Activated naive CD8-positive, alpha-beta T cell treated with anti-CD3 and anti-CD28 coated beads, Interleukin-2, amount 10 ng/mL, durations not matched to agents 7 days and 5 days (primary cell): ENCODE results near the gene METAP1. TPM values are rescaled to one million over a fixed set of nuclear protein-coding genes. Genes with fewer than 3 reads are reported as not detected.

Source experiments
- ATAC-seq: fragments of 150-1000 bp; cut with Tn5 transposase; one replicate; pipeline ENCODE4 v1.10.0; 2021; ENCODE audit warnings: low read depth, moderate library complexity
- POLR2A ChIA-PET: fragments of 350-600 bp; sonication (Branson Sonifier 250); formaldehyde crosslinking; loops from one replicate; lab custom pipeline; 2021; ENCODE audit warnings: antibody characterized with exemption; lab: Charles Lee
- DNase-seq: peaks from one replicate; pipeline ENCODE4 v3.0.0; 2021
- H3K27ac Mint-ChIP-seq: one replicate; pipeline ENCODE4 v1.8.0; 2022; ENCODE audit warnings: mild to moderate bottlenecking, mixed read lengths
- H3K27me3 Mint-ChIP-seq: one replicate; pipeline ENCODE4 v1.8.0; 2022; ENCODE audit warnings: mild to moderate bottlenecking, moderate library complexity, mixed read lengths
- H3K36me3 Mint-ChIP-seq: one replicate; pipeline ENCODE4 v1.8.0; 2021; ENCODE audit warnings: mild to moderate bottlenecking, mixed read lengths
- H3K4me1 Mint-ChIP-seq: one replicate; pipeline ENCODE4 v1.8.0; 2021; ENCODE audit warnings: mixed read lengths
- H3K4me3 Mint-ChIP-seq: one replicate; pipeline ENCODE4 v1.8.0; 2022; ENCODE audit warnings: mild to moderate bottlenecking, moderate library complexity, mixed read lengths
- H3K9me3 Mint-ChIP-seq: one replicate; pipeline ENCODE4 v1.8.0; 2021; ENCODE audit warnings: mixed read lengths
- total RNA-seq, 2 experiments: library from RNA; stranded (reverse); gene quantifications; one replicate each; pipeline ENCODE4 v1.2.3, GENCODE V29; 2021

METAP1 gene
- total RNA-seq = 10 to 100 TPM; 50.8 to 51.7 TPM

- POLR2A ChIA-PET = interaction anchor here (0.5 to 5.9 kb wide), 19 partner anchors 46 to 952 kb away, joined by 3 to 58 read pairs (median 4); partner anchors contain the start of genes ADH5, EIF4E, LAMTOR3 and RAP1GDS1
- peaks cover 20% of the 10 kb centered on the region for H3K4me1 Mint-ChIP-seq
- peak; percentile 94 for ATAC-seq
Measured at GRCh38 chr4:98995183-98996055, at the start of gene METAP1. Gene METAP1, plus strand, starts transcription at chr4:98995721. Its CDS starts 33 bp downstream, at chr4:98995754.

DNA sequence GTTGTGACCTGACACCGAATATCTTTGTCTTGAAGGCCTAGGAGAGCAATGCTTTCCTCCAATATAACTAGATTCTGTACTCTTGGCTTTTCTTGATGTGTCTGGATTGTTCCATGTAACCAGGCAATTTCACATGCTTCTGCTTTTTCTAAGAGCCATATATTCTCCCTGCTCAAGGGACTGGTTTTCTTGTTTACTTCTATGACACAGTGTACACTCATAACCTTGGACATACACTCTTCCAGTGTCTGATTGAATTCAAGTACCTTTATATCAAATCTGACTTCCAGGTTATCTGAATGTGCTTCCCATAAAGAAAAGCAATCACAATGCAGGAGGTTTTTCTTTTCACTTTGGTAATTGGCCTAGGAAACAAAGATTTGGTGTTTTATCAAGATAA is 49.2 kb upstream of the METAP1 start:
- no peaks in the 10 kb centered on the region for H3K4me1 Mint-ChIP-seq
- no peak overlapping the region for H3K27ac Mint-ChIP-seq
- H3K9me3 Mint-ChIP-seq = no peaks in the 10 kb centered on the region
- H3K4me3 Mint-ChIP-seq = no peak overlapping the region
- H3K36me3 Mint-ChIP-seq = no peaks in the 10 kb centered on the region
- H3K27me3 Mint-ChIP-seq = peaks cover 4% of the 10 kb centered on the region
- ATAC-seq (no peak), DNase-seq (no peak)
- POLR2A ChIA-PET = no interaction called here

More at GRCh38 chr4:98995183-98996055, at the start of gene METAP1:
- peak within 1 kb of the TSS; percentile 95 for H3K4me3 Mint-ChIP-seq
- peak; percentile 96 for DNase-seq
- no peaks in the 10 kb centered on the region for H3K9me3 Mint-ChIP-seq
- no peaks in the 10 kb centered on the region for H3K27me3 Mint-ChIP-seq
- peak within 1 kb of the TSS; percentile 100 for H3K27ac Mint-ChIP-seq
- H3K36me3 Mint-ChIP-seq = peaks cover 11% of the 10 kb centered on the region

DNA sequence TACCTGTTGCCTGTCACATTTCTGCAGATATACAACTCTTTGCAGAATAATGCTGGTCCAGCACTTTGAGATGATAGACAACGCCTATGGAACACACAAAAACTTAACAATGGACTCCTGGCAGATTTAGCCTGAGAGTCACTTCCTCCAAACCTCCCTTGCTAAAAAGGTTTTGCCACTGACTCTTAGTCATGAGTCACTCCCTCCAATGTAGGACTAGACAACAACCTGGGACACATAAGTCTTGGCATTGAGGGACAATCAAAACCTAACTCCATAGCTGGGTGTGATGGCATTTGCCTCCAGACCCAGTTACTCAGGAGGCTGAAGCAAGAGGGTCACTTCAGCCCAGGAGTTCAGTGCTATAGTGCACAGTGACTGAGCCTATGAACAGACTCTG is 44.6 kb upstream of the METAP1 start:
- ATAC-seq (no peak), DNase-seq (no peak)
- POLR2A ChIA-PET = no interaction called here
- Mint-ChIP-seq H3K27ac (no peak overlapping the region), H3K4me1 (no peaks in the 10 kb centered on the region), H3K36me3 (peaks cover under 1% of the 10 kb centered on the region), H3K9me3 (peaks cover under 1% of the 10 kb centered on the region), H3K4me3 (no peak overlapping the region), H3K27me3 (peaks cover 2% of the 10 kb centered on the region)

GRCh38 chr4:98951710-98952109 is 43.8 kb upstream of the METAP1 start:
- Mint-ChIP-seq H3K27me3 (peaks cover 2% of the 10 kb centered on the region), H3K4me3 (no peak overlapping the region), H3K9me3 (peaks cover 2% of the 10 kb centered on the region), H3K27ac (no peak overlapping the region), H3K4me1 (no peaks in the 10 kb centered on the region), H3K36me3 (peaks cover 2% of the 10 kb centered on the region)
- no peak for ATAC-seq
- POLR2A ChIA-PET = no interaction called here
- DNase-seq = no peak

DNA sequence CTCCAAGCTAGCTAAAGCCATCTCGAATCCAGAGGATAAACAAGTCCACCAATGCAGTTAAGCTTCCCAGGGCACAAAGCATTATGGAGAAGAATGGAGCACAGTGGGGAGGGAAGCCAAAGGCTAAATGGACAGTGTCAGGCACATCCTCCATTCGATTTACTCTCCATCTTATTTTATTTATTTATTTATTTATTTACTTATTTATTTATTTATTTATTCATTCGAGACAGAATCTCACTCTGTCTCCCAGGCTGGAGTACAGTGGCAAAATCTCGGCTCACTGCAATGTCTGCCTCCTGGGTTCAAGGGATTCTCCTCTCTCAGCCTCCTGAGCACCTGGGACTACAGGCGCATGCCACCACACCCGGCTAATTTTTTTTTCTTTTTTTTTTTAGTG is 40.3 kb upstream of the METAP1 start:
- Mint-ChIP-seq H3K4me1 (peaks cover 5% of the 10 kb centered on the region), H3K4me3 (no peak overlapping the region), H3K27me3 (peaks cover 2% of the 10 kb centered on the region), H3K9me3 (peaks cover 2% of the 10 kb centered on the region), H3K36me3 (peaks cover 2% of the 10 kb centered on the region), H3K27ac (no peak overlapping the region)
- no peak for ATAC-seq
- no peak for DNase-seq
- POLR2A ChIA-PET = no interaction called here

DNA sequence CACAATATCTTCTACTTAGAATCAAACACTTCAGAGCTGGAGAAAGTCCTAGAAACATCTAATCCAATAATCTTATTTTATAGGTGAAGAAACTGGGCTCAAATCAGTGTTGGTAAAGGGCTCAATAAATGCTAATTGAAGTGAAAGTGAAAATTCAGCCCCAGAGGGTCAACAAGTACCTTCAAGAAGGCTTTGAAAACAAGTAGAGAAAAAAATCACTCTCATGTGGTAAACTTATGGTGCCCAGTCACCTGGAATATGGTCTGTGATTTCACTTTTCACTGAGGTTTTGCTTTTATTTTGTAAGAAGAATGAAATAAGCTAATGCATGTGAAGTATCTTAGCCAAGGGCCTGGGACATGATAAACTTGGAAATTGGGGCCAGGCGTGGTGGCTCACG is 37.5 kb upstream of the METAP1 start:
- DNase-seq (no peak), ATAC-seq (no peak)
- Mint-ChIP-seq H3K4me1 (peaks cover 5% of the 10 kb centered on the region), H3K4me3 (no peak overlapping the region), H3K9me3 (peaks cover 2% of the 10 kb centered on the region), H3K36me3 (peaks cover 2% of the 10 kb centered on the region), H3K27ac (no peak overlapping the region), H3K27me3 (peaks cover 2% of the 10 kb centered on the region)
- POLR2A ChIA-PET = no interaction called here

DNA sequence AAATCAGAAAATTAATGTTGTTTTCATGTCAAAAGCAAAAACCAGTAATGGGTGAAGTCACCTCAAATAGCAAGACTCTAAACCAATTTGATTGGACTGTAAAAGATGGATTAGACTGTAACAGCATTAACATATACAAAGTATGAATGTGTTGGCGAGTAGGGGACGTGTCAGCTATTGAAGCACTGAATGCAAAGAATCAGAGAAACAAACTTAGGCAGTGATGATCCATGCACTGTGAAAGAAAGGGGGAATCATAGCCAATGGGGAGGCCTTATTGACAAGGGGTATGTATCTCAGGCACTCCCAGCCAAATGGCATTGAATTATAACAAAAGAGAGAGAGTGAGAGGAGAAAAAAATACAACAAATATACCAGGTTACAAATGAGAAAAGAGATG is 36.1 kb upstream of the METAP1 start:
- peaks cover 2% of the 10 kb centered on the region for H3K36me3 Mint-ChIP-seq
- POLR2A ChIA-PET = no interaction called here
- no peak overlapping the region for H3K4me3 Mint-ChIP-seq
- H3K9me3 Mint-ChIP-seq = peaks cover 2% of the 10 kb centered on the region
- DNase-seq = no peak
- no peaks in the 10 kb centered on the region for H3K27me3 Mint-ChIP-seq
- no peak for ATAC-seq
- peaks cover 5% of the 10 kb centered on the region for H3K4me1 Mint-ChIP-seq
- no peak overlapping the region for H3K27ac Mint-ChIP-seq

- Mint-ChIP-seq H3K4me3 (no peak overlapping the region), H3K4me1 (peaks cover 5% of the 10 kb centered on the region), H3K9me3 (no peaks in the 10 kb centered on the region), H3K36me3 (no peaks in the 10 kb centered on the region), H3K27ac (no peak overlapping the region), H3K27me3 (peaks cover 2% of the 10 kb centered on the region)
- ATAC-seq = no peak
- POLR2A ChIA-PET = interaction anchor here (0.7 kb wide), 1 partner anchor 113 kb away, joined by 4 read pairs; no protein-coding TSS in a partner anchor
- no peak for DNase-seq
Measured at GRCh38 chr4:98961770-98962169, 33.8 kb upstream of the METAP1 start.

DNA sequence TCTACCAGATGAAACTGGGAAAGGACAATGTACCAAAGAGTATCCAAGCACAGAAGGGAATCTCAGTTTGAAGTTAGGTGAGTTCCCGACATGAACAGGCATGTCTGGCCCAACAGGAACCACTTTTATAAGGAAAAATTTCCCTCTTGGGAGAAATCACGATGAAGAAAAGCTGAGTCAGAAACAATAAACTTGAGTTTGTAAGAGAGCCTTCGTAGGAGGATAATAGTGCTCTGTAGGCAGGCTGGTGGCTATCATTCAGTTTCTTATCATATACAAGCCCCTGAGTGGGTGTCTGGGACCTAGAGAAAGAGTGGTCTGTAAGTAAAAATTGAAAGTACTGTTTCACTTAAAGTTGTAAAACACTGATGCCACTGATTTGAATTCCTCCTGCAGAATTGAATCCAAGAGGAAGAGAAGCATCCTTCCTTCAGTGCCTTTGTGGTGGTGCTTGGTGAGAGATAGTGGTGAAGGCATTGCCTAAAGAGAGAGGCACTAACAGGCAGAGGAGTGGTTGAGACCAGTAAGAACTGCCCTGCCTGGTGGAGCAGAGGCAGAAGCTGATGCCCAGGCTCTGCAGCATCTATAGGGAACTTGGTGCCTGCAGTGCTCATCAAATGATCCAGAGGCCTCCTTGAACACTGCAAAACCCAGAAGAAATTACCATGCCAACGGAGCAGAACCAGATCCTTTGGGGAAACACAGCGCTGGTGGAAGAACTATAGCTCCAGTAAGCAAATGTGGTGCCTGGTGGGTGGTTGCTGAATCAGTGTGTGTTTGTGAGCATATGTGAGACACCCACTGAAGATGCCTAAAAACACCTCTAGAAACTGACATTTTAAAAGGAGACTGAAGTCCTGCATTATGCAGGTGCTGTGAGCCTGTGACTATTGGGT is 31.7 kb upstream of the METAP1 start:
- POLR2A ChIA-PET = no interaction called here
- Mint-ChIP-seq H3K4me3 (no peak overlapping the region), H3K4me1 (no peaks in the 10 kb centered on the region), H3K27me3 (peaks cover 2% of the 10 kb centered on the region), H3K36me3 (no peaks in the 10 kb centered on the region), H3K9me3 (no peaks in the 10 kb centered on the region), H3K27ac (no peak overlapping the region)
- no peak for ATAC-seq
- no peak for DNase-seq

GRCh38 chr4:98966926-98967325 is 28.6 kb upstream of the METAP1 start:
- Mint-ChIP-seq H3K4me3 (no peak overlapping the region), H3K36me3 (no peaks in the 10 kb centered on the region), H3K9me3 (no peaks in the 10 kb centered on the region), H3K27ac (no peak overlapping the region), H3K4me1 (no peaks in the 10 kb centered on the region), H3K27me3 (peaks cover 8% of the 10 kb centered on the region)
- DNase-seq (no peak), ATAC-seq (no peak)
- POLR2A ChIA-PET = no interaction called here

- ATAC-seq = no peak
- DNase-seq = no peak
- POLR2A ChIA-PET = no interaction called here
- Mint-ChIP-seq H3K36me3 (no peaks in the 10 kb centered on the region), H3K9me3 (no peaks in the 10 kb centered on the region), H3K27ac (no peak overlapping the region), H3K4me1 (no peaks in the 10 kb centered on the region), H3K27me3 (peaks cover 8% of the 10 kb centered on the region), H3K4me3 (no peak overlapping the region)
Measured at GRCh38 chr4:98967786-98968329, 27.7 kb upstream of the METAP1 start.

- POLR2A ChIA-PET = no interaction called here
- DNase-seq (no peak), ATAC-seq (no peak)
- Mint-ChIP-seq H3K9me3 (no peaks in the 10 kb centered on the region), H3K27ac (no peak overlapping the region), H3K4me3 (no peak overlapping the region), H3K27me3 (peaks cover 16% of the 10 kb centered on the region), H3K36me3 (no peaks in the 10 kb centered on the region), H3K4me1 (no peaks in the 10 kb centered on the region)
Measured at GRCh38 chr4:98969878-98970785, 25.4 kb upstream of the METAP1 start.
